GM23338 (cell line): ENCODE results near the gene SOAT2. TPM values are rescaled to one million over a fixed set of nuclear protein-coding genes. Genes with fewer than 3 reads are reported as not detected.

Source experiments
- ATAC-seq: fragments of 200-7000 bp; cut with Tn5 transposase; 3 replicates; pipeline ENCODE4 v1.9.1; 2020
- DNase-seq: peaks from one replicate; pipeline ENCODE4 v3.0.0-alpha.2; 2015; ENCODE audit warnings: low spot score
- H2AFZ ChIP-seq: fragments of 200-600 bp; sonication (generic); 2 replicates; pipeline ENCODE4 v1.8.0; 2016; ENCODE audit warnings: antibody characterized with exemption, mild to moderate bottlenecking, moderate library complexity
- H3F3A ChIP-seq: fragments of 200-600 bp; sonication (generic); replicated peaks from 2 replicates; pipeline ENCODE4 v1.8.0; 2017; ENCODE audit warnings: antibody characterized with exemption, mixed run types, low read depth
- H3K27ac ChIP-seq: fragments of 200-600 bp; sonication (generic); 2 replicates; pipeline ENCODE4 v1.6.1; 2016; ENCODE audit warnings: low read depth
- H3K27me3 ChIP-seq: fragments of 200-600 bp; sonication (generic); 2 replicates; pipeline ENCODE4 v1.8.0; 2016; ENCODE audit warnings: mild to moderate bottlenecking, mixed run types, moderate library complexity; ENCODE audit not compliant: insufficient read depth
- H3K36me3 ChIP-seq: fragments of 200-600 bp; sonication (generic); 2 replicates; pipeline ENCODE4 v1.8.0; 2016; ENCODE audit warnings: mild to moderate bottlenecking; ENCODE audit not compliant: insufficient read depth
- H3K4me1 ChIP-seq: fragments of 200-600 bp; sonication (generic); 2 replicates; pipeline ENCODE4 v1.8.0; 2016; ENCODE audit warnings: mild to moderate bottlenecking, moderate library complexity; ENCODE audit not compliant: insufficient read depth
- H3K4me2 ChIP-seq: fragments of 200-600 bp; sonication (generic); 2 replicates; pipeline ENCODE4 v1.7.1; 2017; ENCODE audit warnings: mixed run types
- H3K4me3 ChIP-seq: fragments of 200-600 bp; sonication (generic); 2 replicates; pipeline ENCODE4 v1.6.1; 2016; ENCODE audit warnings: mixed run types
- H3K79me2 ChIP-seq: fragments of 200-600 bp; sonication (generic); replicated peaks from 2 replicates; pipeline ENCODE4 v1.8.0; 2017; ENCODE audit warnings: mild to moderate bottlenecking; ENCODE audit not compliant: insufficient read depth
- H3K9me2 ChIP-seq: fragments of 200-600 bp; sonication (generic); 2 replicates; pipeline ENCODE4 v1.8.0; 2017; ENCODE audit not compliant: insufficient read depth
- H4K20me1 ChIP-seq: fragments of 200-600 bp; sonication (generic); replicated peaks from 2 replicates; pipeline ENCODE4 v1.8.0; 2017; ENCODE audit warnings: mild to moderate bottlenecking; ENCODE audit not compliant: insufficient read depth
- H3K27ac Mint-ChIP-seq: 2 replicates; pipeline ENCODE4 v1.8.0; 2020; ENCODE audit warnings: inconsistent platforms, mild to moderate bottlenecking, moderate library complexity, mixed read lengths
- H3K27me3 Mint-ChIP-seq: 3 replicates; pipeline ENCODE4 v1.8.0; 2022; ENCODE audit warnings: low read depth, mild to moderate bottlenecking, moderate library complexity, mixed read lengths, inconsistent platforms; ENCODE audit not compliant: insufficient read depth, poor library complexity
- H3K36me3 Mint-ChIP-seq: 3 replicates; pipeline ENCODE4 v1.8.0; 2021; ENCODE audit warnings: low read depth, mild to moderate bottlenecking, inconsistent platforms, moderate library complexity, mixed read lengths
- H3K4me1 Mint-ChIP-seq: 3 replicates; pipeline ENCODE4 v1.8.0; 2020; ENCODE audit warnings: mild to moderate bottlenecking, inconsistent platforms, mixed read lengths
- H3K4me3 Mint-ChIP-seq: 3 replicates; pipeline ENCODE4 v1.8.0; 2021; ENCODE audit warnings: moderate library complexity, mild to moderate bottlenecking, inconsistent platforms, mixed read lengths
- H3K9me3 Mint-ChIP-seq: 3 replicates; pipeline ENCODE4 v1.8.0; 2020; ENCODE audit warnings: moderate library complexity, mild to moderate bottlenecking, inconsistent platforms, mixed read lengths
- CREB1 ChIP-seq: fragments of 250-450 bp; sonication (Bioruptor Pico); IDR thresholded peaks from 2 replicates; pipeline ENCODE4 v1.5.0; 2020; ENCODE audit warnings: low read depth, mild to moderate bottlenecking, moderate library complexity
- EZH2 ChIP-seq: fragments of 200-600 bp; sonication (generic); IDR thresholded peaks from one replicate; pipeline ENCODE4 v1.8.0; 2017; ENCODE audit warnings: antibody characterized with exemption, mild to moderate bottlenecking, low read depth; ENCODE audit not compliant: unreplicated experiment
- EZH2phosphoT487 ChIP-seq: fragments of 200-600 bp; sonication (generic); IDR thresholded peaks from one replicate; pipeline ENCODE4 v1.8.1; 2018; ENCODE audit warnings: antibody characterized with exemption; ENCODE audit not compliant: unreplicated experiment
- JUNB ChIP-seq: IDR thresholded peaks from one replicate; pipeline ENCODE4 v1.6.1; 2016; ENCODE audit warnings: antibody characterized with exemption; ENCODE audit not compliant: unreplicated experiment
- NANOG ChIP-seq: IDR thresholded peaks from 2 replicates; pipeline ENCODE4 v1.6.1; 2016; ENCODE audit warnings: antibody characterized with exemption, borderline replicate concordance
- POLR2AphosphoS5 ChIP-seq: IDR thresholded peaks from 2 replicates; pipeline ENCODE4 v1.6.1; 2016; ENCODE audit warnings: antibody characterized with exemption, low read depth
- STAT1 ChIP-seq: IDR thresholded peaks from one replicate; pipeline ENCODE4 v1.6.1; 2016; ENCODE audit warnings: antibody characterized with exemption; ENCODE audit not compliant: unreplicated experiment
- ZNF331 ChIP-seq: fragments of 250-450 bp; sonication (Bioruptor Pico); IDR thresholded peaks from 2 replicates; pipeline ENCODE4 v1.5.0; 2020; ENCODE audit warnings: low read depth, mild to moderate bottlenecking, moderate library complexity
- polyA plus RNA-seq: library from polyadenylated mRNA; unstranded; fragments of >200 nt; fragmentation: Nextera tagmentation; extraction: Ambion mirVana; gene quantifications from 2 replicates; pipeline ENCODE4 v1.2.1, GENCODE V29; 2016
- total RNA-seq: library from RNA; depleted of rRNA; stranded (reverse); fragments of >200 nt; shearing (Covaris generic); gene quantifications from 2 replicates; pipeline ENCODE4 v1.2.3, GENCODE V29; 2014
- TF ChIP-seq, protein P1 (sequence below): IDR thresholded peaks from 2 replicates; pipeline ENCODE4 v1.6.1; 2016; ENCODE audit warnings: antibody characterized with exemption
- TF ChIP-seq, protein P2 (sequence below), 2 experiments: fragments of 200-600 bp in 1 of 2; sonication (generic) in 1 of 2; conservative IDR thresholded peaks; 2 replicates each; pipeline versions ENCODE4 v1.5.1 to v1.6.1; 2016 to 2017; ENCODE audit warnings: antibody characterized with exemption in 2 of 2, low read depth in 2 of 2, mild to moderate bottlenecking in 2 of 2, moderate library complexity in 1 of 2

The SOAT2 gene
- total and polyA plus RNA-seq, 2 experiments from 2014 or later, result not detected

DNA sequence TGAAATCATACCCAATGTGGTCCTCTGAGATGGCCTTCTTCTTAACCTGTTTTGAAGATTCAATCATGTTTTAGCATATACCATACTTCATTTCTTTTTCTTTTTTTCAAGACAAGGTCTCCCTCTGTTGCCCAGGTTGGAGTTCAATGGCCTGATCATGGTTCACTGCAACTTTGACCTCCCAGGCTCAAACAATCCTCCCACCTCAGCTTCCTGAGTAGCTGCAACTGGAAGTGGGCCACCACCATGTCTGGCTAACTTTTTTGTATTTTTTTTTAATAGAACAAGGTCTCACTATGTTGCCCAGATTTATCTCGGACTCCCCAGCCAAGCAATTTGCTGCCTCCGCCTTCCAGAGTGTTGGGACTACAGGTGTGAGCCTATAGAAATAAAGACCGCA is 30.4 kb downstream of the SOAT2 start (continued):
- TF ChIP-seq, protein P1, sequence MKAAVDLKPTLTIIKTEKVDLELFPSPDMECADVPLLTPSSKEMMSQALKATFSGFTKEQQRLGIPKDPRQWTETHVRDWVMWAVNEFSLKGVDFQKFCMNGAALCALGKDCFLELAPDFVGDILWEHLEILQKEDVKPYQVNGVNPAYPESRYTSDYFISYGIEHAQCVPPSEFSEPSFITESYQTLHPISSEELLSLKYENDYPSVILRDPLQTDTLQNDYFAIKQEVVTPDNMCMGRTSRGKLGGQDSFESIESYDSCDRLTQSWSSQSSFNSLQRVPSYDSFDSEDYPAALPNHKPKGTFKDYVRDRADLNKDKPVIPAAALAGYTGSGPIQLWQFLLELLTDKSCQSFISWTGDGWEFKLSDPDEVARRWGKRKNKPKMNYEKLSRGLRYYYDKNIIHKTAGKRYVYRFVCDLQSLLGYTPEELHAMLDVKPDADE, result no peak
- TF ChIP-seq, protein P2, sequence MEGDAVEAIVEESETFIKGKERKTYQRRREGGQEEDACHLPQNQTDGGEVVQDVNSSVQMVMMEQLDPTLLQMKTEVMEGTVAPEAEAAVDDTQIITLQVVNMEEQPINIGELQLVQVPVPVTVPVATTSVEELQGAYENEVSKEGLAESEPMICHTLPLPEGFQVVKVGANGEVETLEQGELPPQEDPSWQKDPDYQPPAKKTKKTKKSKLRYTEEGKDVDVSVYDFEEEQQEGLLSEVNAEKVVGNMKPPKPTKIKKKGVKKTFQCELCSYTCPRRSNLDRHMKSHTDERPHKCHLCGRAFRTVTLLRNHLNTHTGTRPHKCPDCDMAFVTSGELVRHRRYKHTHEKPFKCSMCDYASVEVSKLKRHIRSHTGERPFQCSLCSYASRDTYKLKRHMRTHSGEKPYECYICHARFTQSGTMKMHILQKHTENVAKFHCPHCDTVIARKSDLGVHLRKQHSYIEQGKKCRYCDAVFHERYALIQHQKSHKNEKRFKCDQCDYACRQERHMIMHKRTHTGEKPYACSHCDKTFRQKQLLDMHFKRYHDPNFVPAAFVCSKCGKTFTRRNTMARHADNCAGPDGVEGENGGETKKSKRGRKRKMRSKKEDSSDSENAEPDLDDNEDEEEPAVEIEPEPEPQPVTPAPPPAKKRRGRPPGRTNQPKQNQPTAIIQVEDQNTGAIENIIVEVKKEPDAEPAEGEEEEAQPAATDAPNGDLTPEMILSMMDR (conservative IDR thresholded peaks at IDR 0.05; ENCODE audit: low read depth in 2 of 2), result no peak
- TF ChIP-seq CREB1 (CRISPR knock-in tag), result no peak
- no peak for TF ChIP-seq POLR2AphosphoS5
- no peak for TF ChIP-seq STAT1
- TF ChIP-seq NANOG, result no peak
- no peak for TF ChIP-seq EZH2
- TF ChIP-seq JUNB, result no peak
- TF ChIP-seq ZNF331 (CRISPR knock-in tag), result no peak

DNA sequence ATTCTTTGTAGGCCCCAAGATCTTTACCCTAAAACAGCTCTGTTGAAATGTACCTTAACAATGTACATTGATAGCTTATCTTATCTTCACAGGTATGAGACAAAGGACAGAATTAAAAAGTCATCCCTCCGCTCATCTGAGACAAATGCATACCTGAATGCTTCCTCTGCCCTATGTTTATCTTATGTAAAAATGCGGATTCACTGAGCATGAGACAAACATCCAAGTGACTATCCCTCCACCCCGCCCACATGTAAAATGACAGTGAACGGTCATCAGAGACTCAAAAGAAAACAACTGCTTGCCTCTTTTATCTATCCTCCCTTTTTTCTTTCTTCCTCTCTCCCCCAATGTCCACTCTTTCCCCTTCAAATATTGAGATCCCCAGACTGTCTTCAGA is 40.1 kb downstream of the SOAT2 start:
- no peak overlapping the region for H3K27ac ChIP-seq
- Mint-ChIP-seq H3K36me3 (peaks cover 8% of the 10 kb centered on the region; the same call in 1 of the 3 replicates), H3K4me1 (no peaks in the 10 kb centered on the region; the same call in 2 of the 3 replicates), H3K27ac (no peak overlapping the region), H3K27me3 (peaks cover 3% of the 10 kb centered on the region), H3K4me3 (no peak overlapping the region), H3K9me3 (peaks cover 21% of the 10 kb centered on the region)
- H4K20me1 ChIP-seq, result no peaks in the 10 kb centered on the region
- no peaks in the 10 kb centered on the region for H3K27me3 ChIP-seq
- peaks cover 17% of the 10 kb centered on the region for H3F3A ChIP-seq
- no peaks in the 10 kb centered on the region for H3K9me2 ChIP-seq
- no peaks in the 10 kb centered on the region for H3K36me3 ChIP-seq
- no peaks in the 10 kb centered on the region for H3K4me1 ChIP-seq
- no peak for DNase-seq
- H2AFZ ChIP-seq, result no peak overlapping the region
- TF ChIP-seq JUNB (no peak), POLR2AphosphoS5 (no peak)
- no peak overlapping the region for H3K4me3 ChIP-seq
- ATAC-seq, result no peak
- no peaks in the 10 kb centered on the region for H3K79me2 ChIP-seq
- no peak overlapping the region for H3K4me2 ChIP-seq

DNA sequence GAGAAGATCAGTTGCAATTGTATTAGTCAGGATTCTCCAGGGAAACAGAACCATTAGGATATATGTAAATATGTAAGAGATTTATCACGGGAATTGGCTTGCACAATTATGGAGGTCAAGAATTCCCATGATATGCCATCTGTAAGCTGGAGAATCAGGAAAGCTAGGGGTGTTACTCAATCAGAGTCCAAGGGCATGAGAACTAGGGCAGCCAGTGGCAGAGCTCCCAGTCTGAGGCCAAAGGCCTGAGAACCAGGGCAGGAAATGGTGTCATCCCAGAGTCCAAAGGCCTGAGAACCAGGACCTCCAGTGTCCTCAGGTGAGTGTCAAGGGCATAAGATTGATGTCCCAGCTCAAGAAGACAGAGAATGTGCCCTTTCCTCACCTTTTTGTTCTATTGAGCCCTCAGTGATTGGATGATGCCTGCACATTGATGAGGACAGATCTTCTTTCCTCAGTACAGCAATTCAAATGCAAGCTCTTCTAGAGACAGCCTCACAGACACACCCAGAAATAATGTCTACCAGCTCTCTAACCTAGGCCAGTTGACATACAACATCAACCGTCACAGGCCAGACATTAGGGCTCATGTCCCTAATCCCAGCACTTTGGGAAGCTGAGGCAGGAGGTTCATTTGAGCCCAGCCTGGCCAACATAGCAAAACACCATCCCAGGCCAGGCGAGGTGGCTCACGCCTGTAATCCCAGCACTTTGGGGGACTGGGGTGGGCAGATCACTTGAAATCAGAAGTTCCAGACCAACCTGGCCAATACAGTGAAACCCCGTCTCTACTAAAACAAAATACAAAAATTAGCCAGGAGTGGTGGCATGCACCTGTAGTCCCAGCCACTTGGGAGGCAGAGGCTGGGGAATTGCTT is 42.3 kb downstream of the SOAT2 start:
- Histone ChIP-seq H4K20me1 (no peaks in the 10 kb centered on the region), H3K36me3 (no peaks in the 10 kb centered on the region), H3K4me2 (no peak overlapping the region), H3K79me2 (no peaks in the 10 kb centered on the region), H3K4me1 (0 out of 2 replicates have a peak, but pooled peaks cover 2% of the 10 kb centered on the region), H2AFZ (no peak overlapping the region), H3K4me3 (no peak overlapping the region), H3K27ac (no peak overlapping the region), H3K27me3 (no peaks in the 10 kb centered on the region), H3F3A (peaks cover 17% of the 10 kb centered on the region), H3K9me2 (no peaks in the 10 kb centered on the region)
- H3K36me3 Mint-ChIP-seq, result no peaks in the 10 kb centered on the region
- no peak overlapping the region for H3K4me3 Mint-ChIP-seq
- no peak overlapping the region for H3K27ac Mint-ChIP-seq
- DNase-seq, result no peak
- peaks cover 3% of the 10 kb centered on the region; the same call in 1 of the 3 replicates for H3K9me3 Mint-ChIP-seq
- H3K27me3 Mint-ChIP-seq, result peaks cover 3% of the 10 kb centered on the region
- ATAC-seq, result no peak
- H3K4me1 Mint-ChIP-seq, result peaks cover 3% of the 10 kb centered on the region; the same call in 2 of the 3 replicates
- TF ChIP-seq NANOG (no peak), STAT1 (no peak), JUNB (no peak), ZNF331 (CRISPR knock-in tag) (no peak), EZH2phosphoT487 (no peak)
- TF ChIP-seq, protein P2 (conservative IDR thresholded peaks at IDR 0.05; ENCODE audit: low read depth in 2 of 2), result no peak
- TF ChIP-seq, protein P1, result no peak
